Fibroblast of skin of left quadriceps (primary cell): ENCODE results near the gene INVS.

Experiments
- DNase-seq, 2 experiments: peaks; one replicate each; pipeline ENCODE4 v3.0.0-alpha.2; 2013; ENCODE audit warnings: low read depth in 2 of 2

INVS gene

DNA sequence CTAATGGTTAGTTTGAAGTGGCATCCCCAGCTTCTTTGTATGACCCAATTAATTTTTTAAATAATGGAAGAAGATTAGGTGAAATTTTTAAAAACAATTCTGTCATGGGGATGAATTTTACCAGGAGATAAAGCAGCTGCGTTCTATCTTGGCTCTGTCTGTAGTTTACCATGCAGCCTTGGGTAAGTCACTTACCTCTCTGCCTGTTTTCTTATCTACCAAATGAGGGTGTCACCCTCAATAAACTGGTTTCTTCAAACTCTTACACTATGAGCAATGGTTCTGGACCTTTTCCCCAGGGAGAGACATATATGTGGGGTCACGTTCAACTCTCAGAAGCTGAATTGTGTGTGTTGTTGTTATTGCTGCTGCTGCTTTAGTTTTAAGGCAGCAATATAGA is 182.0 kb downstream of the INVS start:
- DNase-seq: no peak

DNA sequence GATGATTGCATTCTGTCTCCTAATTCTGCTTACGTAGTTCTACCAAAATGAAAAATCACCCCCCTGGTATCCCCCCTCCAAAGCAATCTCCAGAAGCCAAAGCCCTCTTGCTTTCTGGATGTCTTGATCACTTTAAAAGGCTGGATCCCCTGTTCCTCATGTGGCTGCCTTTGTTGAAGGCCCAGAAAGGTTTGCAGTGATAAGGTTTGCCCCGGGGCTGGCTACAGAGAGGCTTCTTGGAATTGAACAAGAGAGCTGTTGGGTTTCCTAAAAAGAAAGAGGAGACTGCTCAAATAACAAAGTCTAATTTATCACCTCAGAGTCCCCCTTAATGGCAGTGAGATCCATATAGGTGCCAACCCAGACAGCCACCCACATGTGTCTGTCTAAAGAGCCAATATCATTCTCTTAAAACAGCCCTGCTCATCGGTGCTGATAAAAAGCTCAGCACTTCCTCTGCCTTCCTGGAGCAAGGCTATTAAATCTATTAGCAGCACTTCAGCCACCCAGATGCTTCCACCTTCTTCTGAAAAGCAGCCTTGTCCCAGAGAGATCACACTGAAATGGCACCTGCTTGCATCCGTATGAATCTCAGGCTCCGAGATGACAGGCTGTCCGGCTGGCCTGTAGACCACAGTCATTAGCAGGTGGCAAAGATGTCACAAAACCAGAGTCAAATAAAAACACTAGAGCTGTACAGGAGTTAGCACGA is 182.8 kb downstream of the INVS start:
- no peak for DNase-seq

DNA sequence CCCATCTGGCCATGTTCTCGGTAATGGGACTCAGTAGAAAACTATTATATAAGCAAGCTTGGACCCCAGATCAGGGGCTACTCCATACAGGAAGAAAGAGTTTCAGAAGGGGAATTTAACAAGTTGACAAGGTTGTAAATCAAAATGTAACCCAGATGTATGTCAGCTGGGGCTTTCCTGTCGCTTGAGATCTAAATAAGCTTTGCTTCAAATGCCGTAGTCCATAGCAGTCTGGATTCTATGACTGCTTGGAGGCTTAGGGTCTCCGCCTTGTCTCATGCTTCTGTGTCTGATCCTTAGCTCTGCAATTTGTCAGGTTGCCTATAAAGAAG is 183.3 kb downstream of the INVS start:
- no peak for DNase-seq

DNA sequence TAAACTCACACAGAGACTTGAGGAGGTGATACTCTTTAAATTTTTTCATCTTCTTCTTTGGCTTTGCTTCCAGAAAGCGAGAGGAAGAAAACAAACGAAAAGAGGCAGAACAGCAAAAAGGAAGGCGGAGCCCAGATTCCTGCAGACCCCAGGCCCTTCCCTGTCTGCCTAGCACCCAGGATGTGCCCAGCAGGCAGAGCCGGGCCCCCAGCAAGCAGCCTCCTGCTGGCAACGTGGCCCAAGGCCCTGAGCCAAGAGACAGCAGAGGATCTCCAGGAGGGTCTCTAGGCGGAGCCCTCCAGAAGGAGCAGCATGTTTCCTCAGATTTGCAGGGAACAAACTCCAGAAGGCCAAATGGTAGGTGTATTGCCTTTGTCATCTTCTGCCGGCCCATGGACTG is 185.2 kb downstream of the INVS start:
- no peak for DNase-seq

DNA sequence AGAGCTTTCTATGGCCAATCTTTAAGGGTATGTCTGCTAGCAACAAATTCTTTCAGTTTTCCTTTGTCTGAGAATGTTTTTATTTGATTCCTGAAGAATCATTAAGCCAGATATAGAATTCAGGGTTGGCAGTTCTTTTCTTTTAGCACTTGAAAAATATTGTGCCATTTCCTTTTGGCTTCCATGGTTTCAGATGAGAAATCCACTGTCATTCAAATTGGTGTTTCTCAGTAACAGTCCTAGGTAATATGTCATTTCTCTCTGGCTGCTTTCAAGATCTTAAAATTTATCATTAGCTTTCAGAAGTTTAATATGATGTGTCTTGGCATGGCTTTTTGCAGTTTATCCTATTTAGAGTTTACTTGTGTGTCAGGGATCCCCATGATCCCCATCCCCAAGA is 186.0 kb downstream of the INVS start:
- no peak for DNase-seq

DNA sequence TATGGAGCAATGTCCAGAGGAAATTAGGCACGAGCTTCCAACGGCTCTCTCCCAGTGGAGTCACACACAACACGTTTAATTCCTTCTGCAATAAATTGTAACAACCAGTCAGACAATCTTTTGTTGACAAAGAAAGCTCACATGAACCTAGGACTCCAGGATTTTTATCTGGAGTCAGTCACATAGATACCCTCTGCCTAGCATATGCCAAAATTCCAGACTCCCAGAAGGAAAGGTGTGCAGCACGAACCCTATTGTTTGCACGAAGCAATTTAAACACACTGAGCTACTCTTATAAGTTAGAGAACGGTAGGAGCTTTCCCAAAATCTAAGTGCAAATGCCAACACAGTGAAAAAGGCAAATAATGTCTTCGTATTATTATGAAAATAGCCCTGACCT is 186.6 kb downstream of the INVS start:
- DNase-seq: no peak

DNA sequence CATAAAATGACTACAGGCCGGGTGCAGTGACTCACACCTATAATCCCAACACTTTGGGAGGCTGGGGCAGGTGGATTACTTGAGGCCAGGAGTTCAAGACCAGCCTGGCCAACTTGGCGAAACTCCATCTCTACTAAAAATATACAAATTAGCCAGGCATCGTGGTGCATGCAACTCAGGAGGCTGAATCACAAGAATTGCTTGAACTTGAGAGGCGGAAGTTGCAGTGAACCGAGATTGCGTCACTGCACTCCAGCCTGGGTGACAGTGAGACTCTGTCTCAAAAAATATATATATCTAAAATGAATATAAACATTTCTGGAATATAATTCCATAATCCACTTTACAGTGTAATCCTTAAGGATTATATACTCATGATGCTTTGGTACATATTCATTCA is 187.2 kb downstream of the INVS start:
- no peak for DNase-seq

DNA sequence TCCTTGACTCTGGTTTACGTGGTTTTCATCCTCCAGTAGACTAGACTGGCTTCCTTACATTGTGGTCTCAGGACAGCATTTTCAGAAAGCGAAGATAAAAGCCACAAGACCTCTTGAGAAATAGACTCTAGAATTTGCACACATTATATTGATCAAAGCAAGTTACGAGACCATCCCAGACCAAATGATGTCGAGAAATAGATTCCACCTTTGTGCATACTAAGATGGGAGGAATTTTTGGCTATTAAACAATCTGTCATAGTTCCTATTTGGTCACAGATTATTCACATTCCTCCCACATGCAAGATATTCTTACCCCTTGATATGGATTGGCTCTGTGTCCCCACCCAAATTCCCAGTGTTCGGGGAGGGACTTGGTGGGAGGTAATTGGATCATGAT is 188.1 kb downstream of the INVS start:
- DNase-seq: no peak

DNA sequence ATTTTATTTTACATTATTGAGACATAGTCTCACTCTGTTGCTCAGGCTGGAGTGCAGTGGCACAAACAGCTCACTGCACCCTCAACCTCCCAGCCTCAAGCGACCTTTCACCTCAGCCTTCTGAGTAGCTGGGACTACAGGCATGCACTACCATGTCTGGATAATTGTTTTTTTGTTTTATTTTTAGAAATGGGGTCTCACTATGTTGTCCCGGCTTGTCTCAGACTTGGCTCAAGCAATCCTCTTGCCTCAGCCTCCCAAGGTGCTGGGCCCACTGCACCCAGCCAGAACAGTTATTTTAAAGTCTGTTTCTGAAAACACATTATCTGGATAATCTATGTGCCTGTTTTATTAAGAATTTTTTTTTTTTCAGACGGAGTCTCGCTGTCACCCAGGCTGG is 191.7 kb downstream of the INVS start:
- DNase-seq: no peak

DNA sequence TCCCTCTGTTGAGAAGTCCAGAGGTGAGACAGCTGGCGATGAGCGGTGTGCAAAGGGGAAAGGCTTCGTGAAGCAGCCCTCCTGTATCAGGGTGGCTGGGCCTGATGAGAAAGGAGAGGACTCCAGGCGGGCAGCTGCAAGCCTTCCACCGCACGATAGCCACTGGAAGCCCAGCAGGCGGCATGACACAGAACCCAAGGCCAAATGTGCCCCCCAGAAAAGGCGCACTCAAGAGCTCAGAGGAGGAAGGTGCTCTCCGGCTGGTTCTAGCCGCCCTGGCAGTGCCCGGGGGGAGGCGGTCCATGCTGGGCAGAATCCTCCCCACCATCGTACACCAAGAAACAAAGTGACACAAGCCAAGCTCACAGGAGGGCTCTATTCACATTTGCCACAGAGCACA is 193.4 kb downstream of the INVS start:
- DNase-seq: no peak

DNA sequence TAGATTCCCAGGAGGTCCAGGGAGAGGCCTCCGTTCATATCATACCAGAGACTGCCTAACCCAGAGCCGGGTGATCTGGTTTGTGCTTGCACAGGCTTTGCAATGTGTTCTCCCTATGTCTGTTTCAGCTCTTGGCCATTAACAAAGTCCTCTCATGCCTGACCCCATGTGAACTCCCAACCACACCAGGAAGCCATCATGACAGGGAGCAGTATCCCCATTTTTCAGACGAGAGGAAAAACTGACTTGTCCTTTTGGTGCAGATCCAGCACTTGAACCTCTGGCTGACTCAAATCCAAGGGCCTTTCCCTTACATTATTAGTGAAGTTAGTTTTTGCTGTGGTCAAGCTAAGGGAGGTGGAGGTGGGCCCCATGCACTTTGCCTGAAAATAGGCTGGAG is 195.3 kb downstream of the INVS start:
- no peak for DNase-seq

DNA sequence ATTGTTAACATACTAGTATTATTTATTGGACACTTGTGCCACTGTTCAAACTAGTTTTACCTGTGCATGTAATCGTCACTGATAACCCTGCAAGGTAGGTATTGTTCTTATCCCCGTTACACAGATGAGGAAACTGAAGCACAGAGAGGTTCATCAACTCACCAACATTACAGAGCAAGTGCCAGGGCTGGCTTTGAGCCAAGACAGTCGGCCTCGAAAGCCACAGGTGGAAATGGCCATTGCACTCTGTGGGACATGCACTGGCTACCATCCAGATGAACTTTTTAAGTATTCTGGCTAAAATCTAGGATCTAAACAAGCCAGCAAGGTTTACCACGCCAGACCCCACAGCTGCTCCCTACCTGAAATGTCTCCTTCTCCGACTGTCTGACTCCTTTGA is 195.8 kb downstream of the INVS start:
- DNase-seq: no peak

DNA sequence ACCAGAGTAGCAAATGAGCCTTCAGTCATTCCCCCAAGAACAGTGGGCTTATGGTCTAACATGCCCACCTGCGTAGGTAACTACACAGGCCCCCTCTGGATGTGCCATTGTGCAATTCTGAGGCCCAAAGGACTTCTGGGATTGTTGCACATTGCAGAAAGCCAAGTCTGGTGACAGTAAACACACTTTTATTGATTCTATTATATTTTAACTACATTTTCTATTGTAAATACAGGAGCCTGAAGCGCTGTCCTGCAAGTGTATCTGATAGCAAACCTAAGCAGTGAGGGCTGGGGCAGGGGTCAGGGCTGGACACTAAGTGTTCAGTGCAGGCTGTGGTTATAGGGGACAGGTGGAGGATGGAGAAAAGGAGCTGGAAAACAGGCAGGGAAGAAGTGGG is 196.2 kb downstream of the INVS start:
- no peak for DNase-seq

DNA sequence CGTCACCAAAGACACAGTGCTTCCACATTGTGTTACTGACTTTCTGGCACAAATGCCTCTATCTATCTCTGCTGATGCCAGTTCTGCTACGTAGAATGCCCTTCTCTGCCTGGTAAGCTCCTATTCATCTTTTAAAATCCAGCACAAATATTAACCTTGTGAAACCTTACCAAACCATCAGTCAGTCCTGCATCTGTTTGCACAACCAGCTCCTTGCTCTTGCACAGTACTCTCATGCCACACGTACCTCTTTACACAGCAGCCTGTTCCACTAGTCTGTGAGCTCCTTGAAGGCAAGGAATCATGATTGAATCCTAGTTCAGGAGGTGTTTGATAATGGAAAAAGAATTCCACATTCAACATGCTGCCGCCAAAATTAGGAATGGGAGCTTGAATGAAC is 197.4 kb downstream of the INVS start:
- no peak for DNase-seq

DNA sequence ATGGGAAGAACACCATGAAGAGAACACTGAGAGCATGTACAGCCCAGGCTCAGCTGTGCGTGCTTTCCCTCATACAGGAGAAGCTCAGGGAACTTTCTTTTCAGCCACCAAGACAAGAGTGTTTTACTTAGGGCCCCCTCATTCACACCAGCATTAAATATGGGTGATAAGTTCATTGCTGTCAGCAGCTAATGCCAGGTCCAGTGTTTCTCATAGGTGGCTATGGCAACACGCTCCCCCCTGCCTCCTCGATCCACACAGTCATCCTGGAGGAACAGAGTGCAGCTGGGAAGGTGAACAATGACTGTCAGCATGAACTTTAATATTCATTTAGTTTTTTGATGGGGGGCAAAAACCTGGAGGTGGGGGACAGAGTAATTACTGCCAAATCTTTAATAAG is 199.3 kb downstream of the INVS start:
- DNase-seq: no peak

DNA sequence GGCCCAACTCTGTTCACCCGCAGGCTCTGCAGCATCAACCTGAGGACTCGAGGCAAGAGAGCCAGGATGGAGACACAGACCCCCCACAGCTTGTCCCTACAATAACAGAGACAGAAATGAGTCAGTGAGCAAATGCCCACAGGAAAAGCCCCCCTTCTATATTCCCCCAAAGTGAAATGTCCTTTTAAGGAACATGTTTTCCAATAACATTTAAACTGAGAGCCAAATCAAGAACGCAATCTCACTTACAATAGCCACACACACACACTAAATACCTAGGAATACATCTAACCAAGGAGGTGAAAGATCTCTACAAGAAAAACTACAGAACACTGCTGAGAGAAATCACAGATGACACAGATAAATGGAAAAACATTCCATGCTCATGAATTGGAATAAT is 204.7 kb downstream of the INVS start:
- no peak for DNase-seq

DNA sequence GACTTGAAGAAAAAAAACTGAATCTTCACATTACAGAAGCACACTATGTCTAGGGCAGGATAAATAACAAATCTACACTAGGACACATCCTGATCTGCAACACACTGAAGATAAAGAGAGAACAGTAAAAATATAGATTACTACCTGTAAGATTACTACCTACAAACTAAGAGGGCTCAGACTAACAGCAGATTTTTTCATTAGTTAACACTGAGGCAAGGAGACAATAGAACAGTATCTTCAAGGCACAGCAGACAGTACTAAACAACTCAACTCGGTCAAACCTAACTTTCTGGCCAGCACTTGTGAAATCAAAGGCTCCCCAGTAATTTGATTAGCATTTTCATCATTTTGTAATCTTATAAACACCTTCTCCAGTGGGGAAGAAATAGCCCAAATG is 207.2 kb downstream of the INVS start:
- DNase-seq: no peak

DNA sequence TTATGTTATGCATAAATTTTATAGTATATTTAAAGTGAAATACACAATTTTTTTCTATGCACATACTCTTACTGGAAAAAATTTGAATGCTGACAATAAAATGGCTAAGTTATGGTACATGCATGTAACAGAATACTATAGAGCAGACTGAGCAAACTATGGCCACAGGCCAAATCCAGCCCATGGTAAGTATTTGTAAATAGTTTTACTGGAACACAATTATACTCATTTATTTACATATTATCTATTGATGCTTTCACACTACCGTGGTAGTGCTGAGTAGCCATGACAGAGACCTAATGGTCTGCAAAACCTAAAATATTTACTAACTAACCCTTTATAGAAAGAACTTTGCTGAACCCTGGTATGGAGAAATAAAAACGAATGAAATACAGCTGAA is 208.0 kb downstream of the INVS start:
- DNase-seq: no peak

DNA sequence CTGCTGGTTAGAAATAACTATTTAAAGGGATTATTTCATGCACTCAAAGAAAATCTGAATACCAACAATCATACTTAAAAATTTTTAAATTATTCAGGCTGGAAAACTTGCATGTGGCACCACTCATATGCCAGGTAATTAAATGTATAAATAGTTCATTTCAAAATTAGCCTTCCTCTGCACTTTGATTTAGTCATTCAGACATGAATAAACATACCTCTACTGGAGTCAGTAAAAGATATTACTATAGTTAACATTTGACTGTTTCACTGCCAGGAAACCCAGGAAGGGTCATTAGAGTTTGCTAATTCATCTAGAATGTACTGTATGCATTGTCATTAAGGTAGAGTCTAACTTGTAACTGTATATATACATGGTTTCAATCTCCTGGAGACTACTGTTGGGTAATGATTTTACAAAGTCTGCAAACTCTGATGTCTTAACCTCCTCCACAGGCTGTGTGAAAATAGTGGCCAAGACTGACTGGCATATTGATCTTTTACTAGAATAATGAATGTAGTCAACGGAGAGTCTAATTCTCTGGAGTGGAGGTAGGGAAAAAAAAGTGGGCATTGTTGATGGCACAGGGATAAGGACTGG is 210.0 kb downstream of the INVS start:
- no peak for DNase-seq

DNA sequence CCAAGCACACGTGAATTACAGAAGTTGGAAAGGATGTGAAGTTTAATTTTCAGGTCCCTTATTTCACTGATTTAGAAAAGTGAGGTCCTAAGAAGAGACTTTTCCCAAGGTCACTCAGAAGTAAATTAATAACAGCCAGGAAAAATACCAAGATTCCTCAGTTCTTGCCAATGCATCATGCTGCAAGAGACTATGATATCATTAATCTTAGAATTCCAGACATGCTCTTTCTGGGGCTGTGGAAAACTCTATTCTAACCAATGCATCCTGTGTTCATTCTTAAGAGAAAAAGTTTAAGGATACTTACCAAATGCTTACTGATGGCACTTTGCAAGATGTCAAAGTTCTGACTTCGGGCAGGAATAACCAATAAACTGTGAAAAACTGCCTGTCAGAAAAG is 210.9 kb downstream of the INVS start:
- peak; percentile 3 to 9 for DNase-seq

DNA sequence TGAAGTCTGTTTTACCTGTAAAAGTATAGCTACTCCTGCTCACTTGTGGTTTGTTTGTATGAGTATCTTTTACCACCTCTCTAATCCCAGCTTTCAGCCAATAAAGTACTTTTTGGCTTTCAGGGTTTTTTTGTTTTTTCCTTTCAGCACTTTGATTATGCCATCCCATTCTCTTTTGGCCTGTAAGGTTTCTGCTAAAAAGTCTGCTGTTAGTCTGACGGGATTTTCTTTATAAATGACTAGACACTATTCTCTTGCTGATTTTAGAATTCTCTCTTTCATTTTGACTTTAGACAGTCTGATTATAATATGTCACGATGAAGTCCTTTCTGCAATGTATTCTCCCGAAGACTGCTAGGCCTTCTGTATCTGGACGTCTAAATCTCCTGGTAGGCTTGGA is 216.5 kb downstream of the INVS start:
- no peak for DNase-seq

DNA sequence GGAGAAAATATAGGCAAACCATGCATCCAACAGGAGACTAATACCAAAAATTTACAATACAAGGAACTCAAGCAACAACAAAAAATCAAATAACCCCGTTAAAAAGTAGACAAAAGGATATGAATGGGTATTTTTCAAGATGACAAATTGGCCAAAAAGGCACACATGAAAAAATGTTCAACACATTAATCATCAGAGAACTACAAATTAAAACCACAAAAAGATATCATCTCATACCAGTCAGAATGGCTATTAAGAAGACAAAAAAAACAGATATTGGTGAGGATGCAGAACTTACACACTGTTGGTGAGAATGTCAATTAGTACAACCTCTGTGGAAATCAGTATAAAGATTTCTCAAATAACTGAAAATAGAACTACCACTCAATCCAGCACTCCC is 218.7 kb downstream of the INVS start:
- DNase-seq: peak in 1 of 2 experiments; percentile 1

DNA sequence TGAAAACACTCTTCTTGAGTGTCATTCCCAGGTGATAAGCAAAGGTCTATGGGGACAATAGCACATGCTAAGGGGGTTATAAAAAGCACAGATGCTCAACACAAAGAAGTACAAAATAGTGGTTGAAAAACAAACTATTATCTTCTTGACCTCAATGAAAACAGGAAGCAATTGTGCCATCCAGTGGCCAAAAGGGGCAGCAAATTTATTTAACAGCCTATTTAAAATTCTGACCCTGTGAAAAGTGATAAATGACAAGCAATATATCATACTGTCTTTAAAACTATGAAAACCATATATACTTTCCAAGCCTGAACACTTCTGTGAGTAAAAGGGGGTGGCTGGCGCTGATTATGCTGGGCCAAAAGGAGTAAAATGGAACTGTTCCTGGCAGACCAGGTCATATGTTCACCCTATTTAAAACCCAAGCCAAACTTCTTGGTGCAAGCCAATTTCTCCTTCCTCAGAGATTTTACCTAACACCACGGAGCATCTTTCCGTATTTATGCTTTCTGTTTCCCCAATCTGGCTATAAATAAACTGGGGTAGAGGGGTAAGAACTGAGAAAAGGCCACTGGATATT is 224.0 kb downstream of the INVS start:
- DNase-seq: peak; percentile 15 to 20
